ENCODE measurements around the gene TMEM147. TPM values are rescaled to one million over a fixed set of nuclear protein-coding genes. Genes with fewer than 3 reads are reported as not detected.

The TMEM147 gene
- total and polyA plus RNA-seq, 2 of the 4 experiments (the other 2 are of a cell fraction): 67.6 to 108 TPM

- Histone ChIP-seq H4K8ac (ENCODE audit: low read depth in 2 of 2, low read length in 2 of 2) (no peak overlapping the region), H2AK5ac (ENCODE audit: low read depth, low read length) (no peak overlapping the region), H3K9me1 (ENCODE audit: insufficient read depth, low read length) (0 out of 2 replicates have a peak, but pooled peaks cover 3% of the 10 kb centered on the region), H2BK120ac (ENCODE audit: low read depth, low read length) (no peak overlapping the region), H3K79me1 (ENCODE audit: low read depth in 1 of 2, low read length in 2 of 2) (no peaks in the 10 kb centered on the region), H3K27me3 (ENCODE audit: control insufficient read depth, insufficient read depth, low read length) (peaks cover 45% of the 10 kb centered on the region), H3K4me3 (ENCODE audit: insufficient read depth, low read depth, low read length) (no peak overlapping the region), H2AFZ (replicated peaks; ENCODE audit: low read length, poor library complexity) (no peak overlapping the region), H2BK20ac (ENCODE audit: low read depth, low read length) (no peak overlapping the region), H3K36me3 (ENCODE audit: control insufficient read depth, insufficient read depth, low read length) (no peaks in the 10 kb centered on the region), H2BK15ac (ENCODE audit: low read depth, low read length) (no peak overlapping the region), H3K9ac (ENCODE audit: low read depth, low read length) (no peak overlapping the region), H2BK5ac (ENCODE audit: low read depth, low read length, poor library complexity, severe bottlenecking) (no peak overlapping the region), H3K18ac (ENCODE audit: low read depth, low read length) (no peak overlapping the region), H3K56ac (ENCODE audit: extremely low read depth, insufficient read depth, low read length) (no peak overlapping the region), H3K4me1 (ENCODE audit: control insufficient read depth, insufficient read depth, low read length) (no peaks in the 10 kb centered on the region), H3K9me3 (ENCODE audit: control insufficient read depth, insufficient read depth, low read length) (no peaks in the 10 kb centered on the region), H4K5ac (ENCODE audit: low read depth, low read length) (no peak overlapping the region), H3K23ac (ENCODE audit: low read depth, low read length) (no peak overlapping the region), H3K4ac (ENCODE audit: low read depth, low read length) (no peak overlapping the region), H3K14ac (replicated peaks; ENCODE audit: low read depth, low read length) (no peak overlapping the region), H3K27ac (ENCODE audit: insufficient read depth, low read length) (no peak overlapping the region), H3K4me2 (ENCODE audit: low read depth, low read length) (no peak overlapping the region), H4K20me1 (ENCODE audit: insufficient read depth, low read length) (no peaks in the 10 kb centered on the region), H2AK9ac (replicated peaks; ENCODE audit: low read depth, low read length, poor library complexity) (no peak overlapping the region), H4K91ac (ENCODE audit: insufficient read depth, low read depth, low read length) (no peak overlapping the region)
- dilution Hi-C loops (cut with HindIII; ENCODE audit: low sequenced_read_pairs, unreplicated experiment): no loop called here
- in situ Hi-C loops (cut with MboI; ENCODE audit: low sequenced_read_pairs): no loop called here
- intact Hi-C loops (cut with micrococcal nuclease): no loop called here
- ATAC-seq (ENCODE audit: low read depth): no peak
- CTCF ChIA-PET: no interaction called here
- no TSS peak for BruUV-seq (replicated peaks)
- 60% methylated on average over 1 of the region's 6 CpGs; no CpG with 5 or more reads in 1 of the 2 experiments for WGBS, 2 experiments (ENCODE audit: extremely low coverage in 2 of 2, insufficient read length in 1 of 2)
- POLR2A ChIA-PET (ENCODE audit: unreplicated experiment): no interaction called here
- DNase-seq: no peak
- TF ChIP-seq CHD1 (IDR thresholded peaks at IDR 0.05; ENCODE audit: low read depth, low read length): no peak
- no peak for TF ChIP-seq MAFK (IDR thresholded peaks at IDR 0.05; ENCODE audit: low read depth, low read length)
- no peak for TF ChIP-seq RAD21 (IDR thresholded peaks at IDR 0.05; ENCODE audit: low read length)
- TF ChIP-seq SMC3 (IDR thresholded peaks at IDR 0.05; ENCODE audit: low read depth, low read length): no peak
- no peak for TF ChIP-seq CEBPB (IDR thresholded peaks at IDR 0.05; ENCODE audit: low read depth, low read length)
- no peak for TF ChIP-seq RFX5 (IDR thresholded peaks at IDR 0.05; ENCODE audit: low read depth, low read length)
- no peak for TF ChIP-seq MXI1 (IDR thresholded peaks at IDR 0.05; ENCODE audit: borderline replicate concordance, low read depth, low read length)
- TF ChIP-seq USF2 (IDR thresholded peaks at IDR 0.05; ENCODE audit: low read depth, low read length): no peak
- no peak for TF ChIP-seq ELK1 (IDR thresholded peaks at IDR 0.05; ENCODE audit: borderline replicate concordance, low read depth, low read length)
- no peak for TF ChIP-seq POLR2A (IDR thresholded peaks at IDR 0.05; ENCODE audit: low read depth, low read length)
- TF ChIP-seq BHLHE40 (IDR thresholded peaks at IDR 0.05; ENCODE audit: low read depth, low read length): no peak
- TF ChIP-seq CTCF (conservative IDR thresholded peaks at IDR 0.05; ENCODE audit: low read depth, low read length): no peak
Observed at GRCh38 chr19:35560677-35561076, 15.3 kb downstream of the TMEM147 start.
